Peyer's patch (tissue), 4 donors: ENCODE data around the gene BNIP3.

ENCODE experiments used
- POLR2A ChIP-seq, 2 donors: fragments of 450-650 bp; IDR thresholded peaks; one replicate each; pipeline ENCODE4 v1.5.1; 2017; ENCODE audit warnings: antibody characterized with exemption in 2 of 2, mild to moderate bottlenecking in 2 of 2, moderate library complexity in 2 of 2
- TF ChIP-seq, protein P1 (sequence below), 6 experiments: fragments of 450-650 bp in 4 of 6; fragments of 200-600 bp in 2 of 6; sonication (generic) in 1 of 6; IDR thresholded peaks; one replicate each; pipeline ENCODE4 v1.5.1; 2017 to 2019; ENCODE audit warnings: antibody characterized with exemption in 6 of 6, mild to moderate bottlenecking in 3 of 6, moderate library complexity in 1 of 6

GRCh38 chr10:131959841-131960240 is 21.9 kb downstream of the BNIP3 start:
- TF ChIP-seq, protein P1, sequence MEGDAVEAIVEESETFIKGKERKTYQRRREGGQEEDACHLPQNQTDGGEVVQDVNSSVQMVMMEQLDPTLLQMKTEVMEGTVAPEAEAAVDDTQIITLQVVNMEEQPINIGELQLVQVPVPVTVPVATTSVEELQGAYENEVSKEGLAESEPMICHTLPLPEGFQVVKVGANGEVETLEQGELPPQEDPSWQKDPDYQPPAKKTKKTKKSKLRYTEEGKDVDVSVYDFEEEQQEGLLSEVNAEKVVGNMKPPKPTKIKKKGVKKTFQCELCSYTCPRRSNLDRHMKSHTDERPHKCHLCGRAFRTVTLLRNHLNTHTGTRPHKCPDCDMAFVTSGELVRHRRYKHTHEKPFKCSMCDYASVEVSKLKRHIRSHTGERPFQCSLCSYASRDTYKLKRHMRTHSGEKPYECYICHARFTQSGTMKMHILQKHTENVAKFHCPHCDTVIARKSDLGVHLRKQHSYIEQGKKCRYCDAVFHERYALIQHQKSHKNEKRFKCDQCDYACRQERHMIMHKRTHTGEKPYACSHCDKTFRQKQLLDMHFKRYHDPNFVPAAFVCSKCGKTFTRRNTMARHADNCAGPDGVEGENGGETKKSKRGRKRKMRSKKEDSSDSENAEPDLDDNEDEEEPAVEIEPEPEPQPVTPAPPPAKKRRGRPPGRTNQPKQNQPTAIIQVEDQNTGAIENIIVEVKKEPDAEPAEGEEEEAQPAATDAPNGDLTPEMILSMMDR (IDR thresholded peaks at IDR 0.05), result no peak
- TF ChIP-seq POLR2A (IDR thresholded peaks at IDR 0.05), result no peak
